ENCODE data around the gene DACT2.
"Not testable (repeated sequence)": the region's sequence is repeated elsewhere in the genome, so short reads cannot be mapped to it uniquely, and the experiment has no call there.

DACT2 gene

GRCh38 chr6:168274037-168274952, 45.3 kb downstream of the DACT2 start:
- no peak for TF ChIP-seq CTCF (IDR thresholded peaks at IDR 0.05; ENCODE audit: low read depth, low read length)
- DNase-seq (ENCODE audit: extremely low read depth, low read depth): no peak

DNA sequence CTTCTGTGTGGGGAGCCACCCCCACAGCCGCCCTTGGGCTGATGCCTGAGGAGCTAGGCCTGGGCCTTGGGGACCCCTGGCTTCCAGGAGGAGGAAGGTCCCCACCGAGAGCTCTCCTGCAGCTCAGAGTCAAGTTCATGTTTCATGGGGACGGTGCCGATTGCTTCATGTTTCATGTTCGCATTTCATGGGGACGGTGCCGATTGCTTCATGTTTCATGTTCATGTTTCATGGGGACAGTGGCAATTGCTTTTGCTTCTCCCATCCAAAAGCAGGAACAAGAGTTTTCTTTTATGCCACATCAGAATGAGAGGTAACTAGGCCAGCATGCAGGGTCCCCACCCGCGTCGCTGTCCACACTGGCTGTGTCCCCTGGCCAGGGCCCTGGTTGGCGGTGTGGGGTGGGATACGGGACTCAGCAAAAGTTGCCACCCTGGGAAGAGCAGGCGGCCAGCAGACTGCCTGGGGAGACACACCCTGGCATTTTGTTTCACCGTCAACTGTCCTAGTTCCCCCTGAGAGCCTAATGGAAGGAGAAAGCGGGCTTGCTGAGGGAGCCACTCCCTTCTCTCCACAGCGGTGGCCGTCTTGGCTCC, 46.0 kb downstream of the DACT2 start:
- no peak for DNase-seq (ENCODE audit: extremely low read depth, low read depth)
- TF ChIP-seq CTCF (IDR thresholded peaks at IDR 0.05; ENCODE audit: low read depth, low read length): no peak

GRCh38 chr6:168272415-168273325, 46.9 kb downstream of the DACT2 start:
- no peak for DNase-seq (ENCODE audit: extremely low read depth, low read depth)
- no peak for TF ChIP-seq CTCF (IDR thresholded peaks at IDR 0.05; ENCODE audit: low read depth, low read length)

DNA sequence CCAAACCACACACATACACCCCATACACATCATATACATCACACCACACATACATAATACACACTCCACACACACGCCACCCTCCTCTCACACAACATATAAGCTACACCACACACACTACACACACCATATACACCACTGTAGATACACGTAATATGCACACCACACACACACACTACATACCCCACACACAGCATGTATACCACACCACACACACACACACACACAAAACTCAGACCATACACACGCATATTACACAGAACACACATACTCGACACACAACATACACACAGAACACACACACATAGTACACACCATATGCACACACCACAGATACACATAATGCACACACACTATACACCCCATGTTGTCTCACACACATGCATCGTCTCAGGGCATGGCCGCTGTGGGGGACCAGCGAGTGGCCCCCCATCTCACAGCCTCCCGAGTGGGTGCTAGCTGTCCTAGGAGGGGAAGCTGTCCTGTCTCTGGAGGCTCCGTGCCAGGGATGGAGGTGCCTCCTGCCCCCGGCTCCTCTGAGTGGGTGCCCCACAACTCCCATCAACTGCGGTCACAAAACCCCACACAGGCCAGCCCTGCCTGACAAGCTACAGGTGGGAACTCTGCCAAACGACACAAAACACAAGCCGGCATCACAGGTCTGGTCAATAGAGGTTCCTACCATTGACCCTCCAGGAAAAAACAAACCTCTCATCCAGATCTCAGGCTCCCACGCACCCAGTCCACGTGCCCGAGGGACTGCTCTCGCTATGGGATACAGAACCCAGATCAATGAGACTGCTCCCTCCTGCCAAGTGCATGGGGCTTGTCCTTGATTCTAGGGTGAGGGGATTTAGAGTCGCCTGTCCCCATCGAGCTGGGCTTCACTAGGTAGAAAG, 49.1 kb downstream of the DACT2 start:
- TF ChIP-seq CTCF (IDR thresholded peaks at IDR 0.05; ENCODE audit: low read depth, low read length): no peak
- no peak for DNase-seq (ENCODE audit: extremely low read depth, low read depth)

DNA sequence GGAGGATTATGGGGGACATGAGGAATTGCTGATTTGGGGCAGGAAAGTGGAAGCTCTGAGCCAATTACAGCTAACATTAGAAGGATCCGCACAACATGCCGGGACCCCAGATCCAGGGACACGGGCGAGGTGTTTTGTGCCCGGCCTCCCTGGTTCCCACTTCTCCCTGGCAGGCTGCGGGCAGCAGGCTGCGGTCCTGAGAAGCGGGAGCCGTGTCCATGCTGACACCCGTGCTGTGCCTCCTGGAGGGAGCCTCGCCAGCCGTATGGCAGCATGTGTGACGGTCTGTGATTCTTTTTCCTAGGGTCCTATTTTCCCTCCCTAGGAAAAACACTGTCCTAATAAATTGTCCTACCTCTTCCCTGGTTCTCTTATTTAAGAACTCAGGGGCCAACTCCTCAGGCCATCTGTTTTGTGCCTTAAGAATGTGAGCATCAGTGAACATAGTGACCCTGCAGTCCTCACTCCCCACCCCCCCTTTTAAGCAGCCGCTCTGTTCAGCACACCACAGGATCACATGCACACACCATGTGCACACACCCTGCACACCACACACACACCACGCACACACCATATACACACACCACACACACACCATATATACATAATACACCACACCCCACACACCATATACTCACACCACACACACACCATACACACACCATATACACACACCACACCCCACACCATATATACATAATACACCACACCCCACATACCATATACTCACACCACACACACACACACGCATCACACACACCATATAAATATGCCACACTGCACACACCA, 49.9 kb downstream of the DACT2 start:
- no peak for DNase-seq (ENCODE audit: extremely low read depth, low read depth)
- TF ChIP-seq CTCF (IDR thresholded peaks at IDR 0.05; ENCODE audit: low read depth, low read length): no peak

DNA sequence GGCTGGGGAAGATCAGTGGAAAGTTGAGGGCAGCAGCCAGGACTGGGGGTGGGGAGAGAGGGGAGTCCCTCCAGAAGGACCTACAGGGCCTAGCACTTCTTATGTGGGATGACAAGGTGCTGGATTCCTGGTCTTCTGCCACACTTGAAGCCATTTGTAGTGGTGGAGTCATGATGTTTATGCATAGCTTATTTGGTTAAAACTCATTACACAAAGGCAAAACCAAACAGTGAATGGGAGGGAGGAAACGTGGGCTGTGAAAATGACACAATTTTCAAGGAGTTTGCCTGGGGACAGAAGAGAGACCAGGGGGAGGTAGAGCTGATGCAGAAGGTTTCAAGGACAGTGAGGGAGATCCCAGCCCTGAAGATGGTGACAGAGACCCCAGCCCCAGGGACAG, 50.8 kb downstream of the DACT2 start:
- no peak for TF ChIP-seq CTCF (IDR thresholded peaks at IDR 0.05; ENCODE audit: low read depth, low read length)
- no peak for DNase-seq (ENCODE audit: extremely low read depth, low read depth)

- DNase-seq (ENCODE audit: extremely low read depth, low read depth): not testable (repeated sequence)
Observed at GRCh38 chr6:168267779-168268178, 51.8 kb downstream of the DACT2 start.

All from AG09319 (cell line).